HG02981 (cell line): ENCODE measurements around the gene SNRNP40.

Experiments used
- ATAC-seq: cut with Tn5 transposase; IDR thresholded peaks from one replicate; pipeline ENCODE4 v1.9.1; 2021; ENCODE audit warnings: mild to moderate bottlenecking, moderate library complexity; ENCODE audit not compliant: unreplicated experiment

SNRNP40 gene

DNA sequence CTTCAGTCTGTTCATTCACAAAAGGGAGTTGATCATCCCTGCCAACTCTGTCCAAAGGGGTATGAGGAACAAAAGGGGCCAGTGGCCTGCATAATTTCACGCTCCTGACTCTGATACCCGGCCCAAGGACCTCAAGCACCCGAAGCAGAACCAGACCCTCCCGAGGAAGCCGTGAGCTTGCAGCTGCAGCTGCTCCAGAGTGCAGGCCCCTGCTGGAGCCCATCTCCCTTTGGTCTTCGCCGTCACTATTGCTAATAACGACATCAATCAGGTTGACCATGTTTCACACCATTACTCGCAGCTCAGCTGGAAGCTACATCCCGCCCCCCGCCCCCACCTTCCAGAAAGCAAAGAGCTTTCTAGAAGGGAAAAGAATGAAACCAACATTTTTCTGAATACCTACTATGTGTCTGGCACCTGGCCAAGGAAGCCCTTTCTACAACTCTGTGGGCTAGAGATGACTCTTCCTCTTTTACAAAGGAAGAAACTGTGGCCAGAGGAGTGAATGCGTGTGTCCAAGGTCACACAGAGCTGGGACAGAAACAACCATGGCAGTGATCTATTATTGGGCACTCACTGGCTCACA lies 62.4 kb downstream of the SNRNP40 start:
- ATAC-seq: no peak

DNA sequence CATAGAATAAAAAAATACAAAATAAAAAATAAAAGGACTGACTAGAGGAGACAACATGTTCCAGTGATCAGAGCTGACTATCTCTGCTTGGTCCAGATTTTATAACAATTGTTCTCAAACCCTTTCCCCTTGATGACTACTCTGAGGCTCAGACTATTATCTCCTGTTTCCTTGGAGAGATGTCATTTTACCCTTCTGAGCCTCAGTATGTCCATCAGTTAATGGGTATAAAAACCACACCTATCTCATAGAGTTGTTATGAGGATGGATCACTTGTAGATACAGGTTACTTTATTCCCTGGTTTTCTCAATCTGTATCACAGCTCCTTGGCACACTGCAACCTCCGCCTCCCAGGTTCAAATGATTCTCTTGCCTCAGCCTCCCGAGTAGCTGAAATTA lies 63.9 kb downstream of the SNRNP40 start:
- no peak for ATAC-seq

DNA sequence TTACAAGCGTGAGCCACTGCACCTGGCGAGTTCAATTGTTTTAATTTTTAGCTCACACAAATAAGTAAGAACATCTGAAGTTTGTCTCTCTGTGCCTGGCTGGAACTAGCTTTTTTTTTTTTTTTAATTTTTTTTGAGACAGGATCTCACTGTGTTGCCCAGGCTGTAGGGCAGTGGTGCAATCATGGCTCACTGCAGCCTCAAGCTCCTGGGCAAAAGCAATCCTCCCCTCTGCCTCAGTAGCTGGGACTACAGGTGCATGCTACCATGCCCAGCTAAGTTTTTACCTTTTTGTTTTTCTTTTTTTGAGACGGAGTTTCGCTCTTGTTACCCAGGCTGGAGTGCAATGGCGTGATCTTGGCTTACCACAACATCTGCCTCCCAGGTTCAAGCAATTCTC lies 64.8 kb downstream of the SNRNP40 start:
- ATAC-seq: no peak

DNA sequence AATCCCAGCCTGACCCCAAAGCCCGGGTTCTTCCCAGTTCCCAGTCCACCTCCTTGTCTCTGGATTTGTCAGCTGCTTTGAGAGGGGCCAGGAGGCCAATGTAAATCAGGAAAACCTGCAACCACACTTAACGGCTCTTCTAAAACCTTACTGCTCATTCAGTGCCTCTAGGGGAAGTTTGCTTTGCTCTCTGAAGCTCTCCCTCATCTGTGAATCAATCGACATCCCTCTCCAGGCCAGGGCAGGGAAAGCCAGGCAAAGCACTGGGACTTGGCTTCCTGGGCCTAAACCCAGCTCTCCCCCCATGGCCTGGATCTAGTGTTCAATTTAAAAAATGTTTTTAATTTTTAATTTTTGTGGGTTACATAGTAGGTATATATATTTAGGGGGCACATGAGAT lies 66.2 kb downstream of the SNRNP40 start:
- ATAC-seq: no peak

DNA sequence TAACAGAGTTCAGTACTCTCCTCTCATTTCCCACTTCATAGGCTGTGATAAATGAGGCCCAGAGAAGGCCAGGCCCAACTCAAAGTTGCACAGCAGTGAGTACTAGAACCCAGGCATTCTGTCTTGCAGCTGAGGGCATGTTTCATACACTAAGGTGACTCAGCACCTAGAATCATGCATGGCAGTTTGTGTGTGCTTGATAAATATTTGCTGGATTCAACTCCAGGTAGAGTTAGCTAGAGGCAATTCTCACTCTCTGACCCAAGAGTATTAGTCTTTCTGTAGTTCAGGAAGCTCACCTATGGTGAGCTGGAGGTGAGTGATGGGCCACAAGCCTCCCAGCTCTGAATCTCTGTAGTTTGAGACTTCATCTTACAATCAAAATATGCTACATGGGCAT lies 67.6 kb downstream of the SNRNP40 start:
- ATAC-seq: no peak

DNA sequence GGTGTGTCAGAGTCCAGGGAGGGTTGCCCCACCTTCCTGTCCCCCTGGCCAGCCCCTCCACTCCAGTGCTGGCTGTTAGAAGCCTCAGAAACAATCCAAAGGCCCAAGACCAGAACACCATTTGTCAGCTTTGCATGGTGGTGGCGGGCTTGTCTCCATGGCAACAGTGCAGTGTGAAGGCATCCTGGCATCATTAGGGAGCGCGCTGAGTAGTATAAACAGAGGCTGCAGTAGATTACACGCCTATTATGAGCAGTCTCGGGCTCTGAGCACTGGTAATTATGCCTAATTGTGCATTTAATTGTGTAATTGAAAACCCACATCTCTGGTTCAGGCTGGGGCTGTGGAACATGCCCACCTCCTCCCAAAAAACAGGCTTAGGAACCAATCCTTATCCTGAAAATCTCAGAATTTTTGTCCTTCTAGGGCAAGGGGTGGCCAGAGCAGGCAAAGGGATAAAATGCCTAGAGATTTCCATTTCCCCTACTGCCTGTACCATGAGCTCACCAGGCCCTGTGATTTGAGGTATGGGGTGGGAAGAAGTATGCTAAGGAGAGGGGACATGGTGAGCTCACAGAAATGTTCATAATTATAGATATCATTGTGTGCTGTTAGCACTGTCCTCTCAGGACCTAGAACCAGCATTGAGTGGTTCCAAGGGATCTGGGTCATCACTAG lies 68.6 kb downstream of the SNRNP40 start:
- no peak for ATAC-seq

DNA sequence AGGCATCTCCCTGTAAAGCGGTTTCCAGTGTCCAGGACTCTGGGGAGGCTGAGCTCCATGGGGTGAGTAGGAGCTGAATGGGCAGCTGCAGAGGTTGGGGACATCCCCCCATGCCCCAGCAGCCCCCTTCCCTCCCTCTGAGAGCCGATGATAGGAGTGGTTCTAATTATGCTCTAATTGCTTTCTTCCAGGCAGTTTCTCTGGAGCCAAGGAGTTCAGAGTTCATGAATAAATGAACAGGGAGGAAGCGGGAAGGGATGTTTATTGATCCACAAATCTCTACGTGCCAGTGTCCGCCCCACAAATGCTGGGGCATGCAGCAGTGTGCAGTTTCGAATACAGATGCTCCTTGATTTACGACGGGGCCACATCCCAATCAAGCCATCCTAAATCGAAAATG lies 72.5 kb downstream of the SNRNP40 start:
- no peak for ATAC-seq

DNA sequence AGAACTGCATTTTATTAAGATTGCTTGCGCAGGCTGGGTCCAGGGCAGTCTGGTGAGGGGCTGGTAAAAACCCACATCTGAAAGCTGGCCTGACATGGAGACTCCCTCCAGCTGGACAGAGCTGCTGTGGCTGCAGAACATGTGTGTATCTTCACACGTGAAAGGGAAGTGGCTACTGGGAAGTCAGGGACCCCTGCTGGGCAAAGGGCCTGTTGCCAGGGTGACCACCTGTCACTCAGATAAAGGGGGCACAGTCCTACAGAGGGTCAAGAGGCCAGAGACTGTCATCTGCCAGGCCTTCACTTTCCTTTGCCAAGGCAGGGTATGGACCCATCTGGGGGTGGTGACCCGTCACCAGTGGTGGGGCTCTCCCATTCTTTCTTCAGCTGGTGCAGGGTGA lies 74.4 kb downstream of the SNRNP40 start:
- no peak for ATAC-seq

DNA sequence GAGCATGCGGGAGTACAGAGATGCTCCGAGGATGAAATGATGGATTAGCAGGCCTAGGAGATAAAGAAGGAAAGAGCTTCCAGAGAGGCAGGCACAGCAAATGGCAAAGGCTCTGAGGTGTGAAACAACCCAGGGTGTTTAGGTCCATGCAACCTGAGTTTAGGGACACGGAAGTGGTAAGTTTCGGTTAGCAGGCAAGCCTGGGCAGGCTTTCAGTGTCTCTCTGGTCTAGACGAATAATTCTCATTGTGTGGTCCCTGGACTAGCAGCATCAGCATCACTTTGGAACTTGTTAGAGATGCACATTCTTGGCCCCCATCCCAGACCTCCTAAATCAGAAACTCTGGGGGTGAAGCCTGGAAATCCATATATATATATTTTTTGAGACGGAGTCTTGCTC lies 75.5 kb downstream of the SNRNP40 start:
- ATAC-seq: no peak

DNA sequence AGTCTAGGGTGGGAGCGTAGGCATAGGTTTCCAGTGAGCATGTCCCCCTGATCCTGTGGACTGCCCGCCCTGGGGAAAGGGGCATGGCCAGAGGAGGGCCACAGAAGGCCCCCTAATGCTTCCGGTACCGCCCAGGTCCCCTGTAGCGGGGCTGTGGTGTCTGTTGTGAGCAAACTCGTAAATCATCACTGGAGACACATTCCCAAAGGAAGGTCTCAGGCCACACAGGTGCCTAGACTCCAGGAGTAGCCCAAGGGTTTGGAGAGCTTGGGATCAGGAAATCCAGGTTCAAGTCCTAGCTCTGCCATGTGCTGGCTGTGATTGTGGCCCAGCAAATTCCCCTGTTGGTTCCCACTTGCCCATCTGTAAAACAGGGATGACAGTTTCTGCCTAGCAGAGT lies 77.1 kb downstream of the SNRNP40 start:
- ATAC-seq: no peak

DNA sequence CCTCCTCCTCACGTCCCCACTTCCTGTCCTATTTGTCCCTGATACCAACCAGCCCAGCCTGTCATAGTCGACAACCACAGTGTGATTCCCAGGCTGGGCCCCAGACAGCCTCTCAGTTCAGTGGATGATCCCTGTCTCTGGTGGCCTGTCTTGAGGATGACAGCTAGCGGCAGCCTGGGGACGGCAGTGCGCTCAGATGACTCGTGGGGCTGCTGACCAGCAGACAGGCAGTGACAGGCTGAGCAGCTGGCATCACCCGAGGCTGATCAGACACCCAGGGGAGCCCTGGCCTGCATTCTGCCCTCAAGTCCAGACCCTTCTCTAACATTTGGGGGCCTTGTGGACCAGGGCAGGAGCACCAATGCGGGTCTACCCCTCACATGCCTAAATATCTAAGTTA lies 77.9 kb downstream of the SNRNP40 start:
- no peak for ATAC-seq

DNA sequence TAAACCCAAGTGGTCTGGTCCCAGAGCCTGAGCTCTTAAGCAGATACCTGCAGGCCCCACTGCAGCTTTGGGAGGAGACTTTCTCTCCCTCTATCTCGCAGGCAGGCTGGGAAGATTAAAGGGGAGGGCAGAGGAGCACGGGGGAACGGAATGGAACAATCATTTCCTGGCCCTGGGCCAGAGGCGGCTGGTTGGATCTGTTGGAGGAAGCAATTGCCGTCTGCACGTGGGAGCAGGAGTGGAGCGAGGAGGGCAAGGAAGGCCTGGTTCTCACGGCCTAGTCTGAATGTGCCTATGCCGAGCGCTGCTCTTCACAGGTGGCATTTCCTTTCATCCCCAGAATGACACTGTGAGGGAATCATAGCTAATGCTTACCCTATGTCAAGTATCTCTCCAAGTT lies 80.6 kb downstream of the SNRNP40 start:
- ATAC-seq: no peak

DNA sequence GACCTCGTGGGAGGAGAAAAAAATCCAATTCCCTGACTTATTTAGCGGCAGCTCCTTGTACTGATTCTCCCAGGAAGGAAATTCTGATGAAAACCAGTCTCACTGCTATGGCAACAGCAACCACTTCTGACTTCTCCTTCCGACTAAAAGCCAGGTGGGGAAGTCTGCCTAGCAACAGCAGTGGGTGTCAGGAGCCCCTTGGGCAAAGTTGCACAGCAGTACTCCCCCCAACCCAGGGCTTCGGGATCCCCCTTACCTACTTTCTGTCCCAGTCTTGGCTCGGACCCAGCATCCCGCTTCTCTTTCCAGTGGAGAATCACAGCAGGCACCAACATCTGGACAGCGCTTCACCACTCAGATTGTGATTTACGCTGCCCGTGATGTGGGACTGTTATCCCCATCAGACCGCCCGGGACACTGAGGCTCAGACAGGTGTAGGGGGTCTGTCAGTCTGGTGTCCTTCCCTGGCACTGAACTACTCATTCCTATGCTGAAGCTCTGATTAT lies 81.5 kb downstream of the SNRNP40 start:
- no peak for ATAC-seq

DNA sequence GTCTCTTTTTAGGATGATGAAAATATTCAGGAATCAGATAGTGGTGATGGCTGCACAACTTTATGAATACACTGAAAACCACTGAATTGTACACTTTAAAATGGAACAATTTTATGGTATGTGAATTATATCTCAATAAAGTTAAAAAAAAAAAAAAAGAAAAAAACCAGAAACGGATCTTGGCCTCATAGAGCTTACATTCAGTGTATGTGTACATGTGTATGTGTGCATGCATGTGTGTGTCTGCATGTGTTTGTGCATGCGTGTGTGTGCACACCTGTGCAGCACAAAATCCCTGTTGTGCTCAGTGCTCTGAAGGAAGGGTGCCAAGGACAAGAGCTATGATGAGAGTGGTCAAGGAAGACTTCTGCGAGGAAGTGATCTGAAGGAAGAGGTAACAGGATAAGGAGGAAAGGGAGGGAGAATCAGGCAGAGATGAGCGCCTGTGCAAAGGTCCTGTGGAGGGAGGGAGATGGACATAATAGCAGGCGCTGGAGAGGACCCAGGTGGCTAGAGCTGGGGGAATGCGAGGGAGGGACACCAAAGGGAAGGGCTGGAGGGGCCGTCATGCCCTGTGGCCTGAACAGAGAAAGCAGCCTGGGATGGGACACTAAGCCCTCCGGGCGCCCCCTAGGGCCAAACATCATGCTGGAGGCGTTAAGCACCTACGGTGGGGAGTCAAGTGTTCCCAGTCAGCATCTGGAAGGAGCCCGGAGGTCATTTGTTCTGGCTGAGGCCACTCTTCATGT lies 82.1 kb downstream of the SNRNP40 start:
- no peak for ATAC-seq
